Measurements from ENCODE around the gene C12orf56. TPM values are rescaled to one million over a fixed set of nuclear protein-coding genes. Genes with fewer than 3 reads are reported as not detected.
A peak's percentile ranks its signal among the peaks of the same experiment; 100 is the strongest.

Gene C12orf56
- total and polyA plus RNA-seq, 2 donors (not counting 3 experiments of a cell fraction or from before 2014, with no cell fraction given) = 0.06 TPM; not detected in 1

GRCh38 chr12:64395739-64396138, 5.2 kb upstream of the C12orf56 start:
- ChIA-PET CTCF (interaction anchor here (1.0 to 1.1 kb wide), 2 partner anchors 8 to 552 kb away, joined by 4 to 7 read pairs; partner anchors contain the start of gene XPOT), POLR2A (interaction anchor here (1.0 kb wide), 1 partner anchor 8 kb away, joined by 3 read pairs; the partner anchor contains the start of gene XPOT)
- H2AFZ ChIP-seq (ENCODE audit: low read depth, low read length) = no peak overlapping the region
- no TSS peak for BruUV-seq (replicated peaks)
- H3K4me1 ChIP-seq (ENCODE audit: control insufficient read depth, extremely low read depth, insufficient read depth, low read length) = peaks cover 19% of the 10 kb centered on the region
- no peaks in the 10 kb centered on the region for H4K20me1 ChIP-seq (replicated peaks; ENCODE audit: control insufficient read depth, extremely low read depth, insufficient read depth, low read length)
- H3K9me3 ChIP-seq (replicated peaks; ENCODE audit: control insufficient read depth, insufficient read depth, low read length) = no peaks in the 10 kb centered on the region
- H3K4me2 ChIP-seq (ENCODE audit: insufficient read depth, low read length) = peak overlapping the region; percentile 70
- intact Hi-C loops (cut with micrococcal nuclease) (loop anchor here (1.0 kb wide), 1 partner anchor 9 kb away; the partner anchor contains the start of gene XPOT), dilution Hi-C loops (cut with MboI; ENCODE audit: extremely low pct_ligation_motif_present, low sequenced_read_pairs) (no loop called here)
- peak overlapping the region in 1 of 3 experiments; percentile 8 for H3K4me3 ChIP-seq (replicated peaks in 1 of 3; ENCODE audit: insufficient read depth in 1 of 3, low read depth in 1 of 3, low read length in 3 of 3)
- FAIRE-seq (peak; percentile 99), DNase-seq (ENCODE audit: low read depth, low spot score) (peak; percentile 89)
- no peak overlapping the region for H3K9ac ChIP-seq (replicated peaks; ENCODE audit: extremely low read depth, insufficient read depth, low read length)
- H3K9me1 ChIP-seq (replicated peaks; ENCODE audit: control insufficient read depth, extremely low read depth, insufficient read depth, low read length) = no peaks in the 10 kb centered on the region
- TF ChIP-seq MAX (IDR thresholded peaks at IDR 0.05; ENCODE audit: insufficient read depth, insufficient read length) (no peak), JUN (IDR thresholded peaks at IDR 0.05; ENCODE audit: borderline replicate concordance, insufficient read depth, insufficient read length, low read depth) (peak; percentile 44), FOS (IDR thresholded peaks at IDR 0.05; ENCODE audit: borderline replicate concordance, insufficient read depth, low read length) (peak; percentile 11), EZH2 (IDR thresholded peaks at IDR 0.05; ENCODE audit: borderline replicate concordance, low read depth, low read length, severe bottlenecking) (no peak)
- H3K27me3 ChIP-seq (ENCODE audit: control insufficient read depth in 2 of 2, insufficient read depth in 2 of 2, low read length in 2 of 2) = no peaks in the 10 kb centered on the region
- no peaks in the 10 kb centered on the region for H3K79me2 ChIP-seq (ENCODE audit: control insufficient read depth, insufficient read depth, low read length)
- peak overlapping the region; percentile 41 for H3K27ac ChIP-seq (ENCODE audit: insufficient read depth, low read depth, low read length)
- H3K36me3 ChIP-seq (ENCODE audit: control insufficient read depth in 2 of 2, extremely low read depth in 1 of 2, insufficient read depth in 2 of 2, low read length in 2 of 2) = no peaks in the 10 kb centered on the region

- Histone ChIP-seq H3K79me2 (ENCODE audit: control insufficient read depth, insufficient read depth, low read length) (no peaks in the 10 kb centered on the region), H2AFZ (ENCODE audit: low read depth, low read length) (no peak overlapping the region), H3K36me3 (ENCODE audit: control insufficient read depth in 2 of 2, extremely low read depth in 1 of 2, insufficient read depth in 2 of 2, low read length in 2 of 2) (no peaks in the 10 kb centered on the region), H3K9me1 (replicated peaks; ENCODE audit: control insufficient read depth, extremely low read depth, insufficient read depth, low read length) (no peaks in the 10 kb centered on the region), H3K4me2 (ENCODE audit: insufficient read depth, low read length) (no peak overlapping the region), H3K9ac (replicated peaks; ENCODE audit: extremely low read depth, insufficient read depth, low read length) (no peak overlapping the region), H3K4me1 (ENCODE audit: control insufficient read depth, extremely low read depth, insufficient read depth, low read length) (peaks cover 19% of the 10 kb centered on the region), H3K27ac (ENCODE audit: insufficient read depth, low read depth, low read length) (no peak overlapping the region), H3K9me3 (replicated peaks; ENCODE audit: control insufficient read depth, insufficient read depth, low read length) (no peaks in the 10 kb centered on the region), H3K4me3 (replicated peaks in 1 of 3; ENCODE audit: insufficient read depth in 1 of 3, low read depth in 1 of 3, low read length in 3 of 3) (no peak overlapping the region), H4K20me1 (replicated peaks; ENCODE audit: control insufficient read depth, extremely low read depth, insufficient read depth, low read length) (no peaks in the 10 kb centered on the region), H3K27me3 (ENCODE audit: control insufficient read depth in 2 of 2, insufficient read depth in 2 of 2, low read length in 2 of 2) (peaks cover 3 to 5% of the 10 kb centered on the region in 2 experiments)
- TF ChIP-seq, protein P1, sequence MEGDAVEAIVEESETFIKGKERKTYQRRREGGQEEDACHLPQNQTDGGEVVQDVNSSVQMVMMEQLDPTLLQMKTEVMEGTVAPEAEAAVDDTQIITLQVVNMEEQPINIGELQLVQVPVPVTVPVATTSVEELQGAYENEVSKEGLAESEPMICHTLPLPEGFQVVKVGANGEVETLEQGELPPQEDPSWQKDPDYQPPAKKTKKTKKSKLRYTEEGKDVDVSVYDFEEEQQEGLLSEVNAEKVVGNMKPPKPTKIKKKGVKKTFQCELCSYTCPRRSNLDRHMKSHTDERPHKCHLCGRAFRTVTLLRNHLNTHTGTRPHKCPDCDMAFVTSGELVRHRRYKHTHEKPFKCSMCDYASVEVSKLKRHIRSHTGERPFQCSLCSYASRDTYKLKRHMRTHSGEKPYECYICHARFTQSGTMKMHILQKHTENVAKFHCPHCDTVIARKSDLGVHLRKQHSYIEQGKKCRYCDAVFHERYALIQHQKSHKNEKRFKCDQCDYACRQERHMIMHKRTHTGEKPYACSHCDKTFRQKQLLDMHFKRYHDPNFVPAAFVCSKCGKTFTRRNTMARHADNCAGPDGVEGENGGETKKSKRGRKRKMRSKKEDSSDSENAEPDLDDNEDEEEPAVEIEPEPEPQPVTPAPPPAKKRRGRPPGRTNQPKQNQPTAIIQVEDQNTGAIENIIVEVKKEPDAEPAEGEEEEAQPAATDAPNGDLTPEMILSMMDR (IDR thresholded peaks at IDR 0.05; ENCODE audit: extremely low read depth in 1 of 2, insufficient read depth in 1 of 2, low read depth in 1 of 2, low read length in 2 of 2) = peak; percentile 25 to 27
- TF ChIP-seq GATA2 (IDR thresholded peaks at IDR 0.05; ENCODE audit: insufficient read depth, insufficient read length, low read depth, low read length) = no peak
- CTCF ChIA-PET = interaction anchor here (0.7 to 0.9 kb wide), 2 partner anchors 118 to 566 kb away, joined by 3 read pairs; no protein-coding TSS in a partner anchor
- dilution Hi-C loops (cut with MboI; ENCODE audit: extremely low pct_ligation_motif_present, low sequenced_read_pairs) (no loop called here), intact Hi-C loops (cut with micrococcal nuclease) (loop anchor here (1.0 to 5.0 kb wide), 4 partner anchors 119 to 566 kb away; partner anchors contain the start of gene SRGAP1)
- no peak for FAIRE-seq
- peak; percentile 59 for DNase-seq (ENCODE audit: low read depth, low spot score)
- POLR2A ChIA-PET = no interaction called here
- BruUV-seq (replicated peaks) = no TSS peak
Observed at GRCh38 chr12:64392221-64392620, 1.7 kb upstream of the C12orf56 start.
